ENCODE measurements around the gene MDH1B. TPM values are rescaled to one million over a fixed set of nuclear protein-coding genes. Genes with fewer than 3 reads are reported as not detected.
A peak's percentile ranks its signal among the peaks of the same experiment; 100 is the strongest.

The MDH1B gene
- total and polyA plus RNA-seq, 5 donors from 2014 or later = not detected

DNA sequence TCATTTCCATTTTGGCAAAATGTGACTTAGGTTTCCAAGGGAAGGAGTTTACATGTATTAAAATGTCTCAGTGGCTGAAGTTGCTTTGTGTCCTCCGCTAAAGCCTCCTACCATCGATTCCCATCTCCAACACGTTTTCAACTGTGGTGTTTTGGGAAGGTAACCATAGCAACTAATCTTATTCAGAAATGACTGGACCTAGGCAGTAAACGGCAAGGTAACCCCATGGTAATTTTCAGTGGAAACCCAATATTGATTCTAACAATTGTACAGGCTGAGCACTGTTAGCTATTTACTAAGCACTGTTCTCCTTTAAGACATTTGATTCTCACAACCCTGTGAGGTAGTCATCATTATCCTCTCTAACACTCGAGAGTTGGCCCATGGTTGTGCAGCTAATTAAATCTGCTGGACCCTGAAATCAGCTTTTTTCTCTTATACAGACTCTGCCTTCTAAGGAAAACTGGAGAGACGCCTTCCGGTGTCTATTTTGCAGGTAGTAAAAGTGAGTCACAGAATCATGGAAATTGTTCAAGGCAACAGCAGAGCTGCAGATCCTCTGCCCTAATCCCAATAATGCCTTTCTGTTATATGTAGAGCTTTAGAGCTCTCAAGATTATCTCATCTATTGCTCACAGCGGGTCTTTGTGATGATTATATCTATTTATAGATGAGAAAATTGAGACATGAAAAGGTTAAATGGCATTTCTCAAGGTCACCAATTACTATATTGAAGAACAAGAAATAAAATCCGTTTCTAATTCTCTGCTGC is 36.5 kb upstream of the MDH1B start:
- Mint-ChIP-seq H3K9me3 (no peaks in the 10 kb centered on the region), H3K4me3 (no peak overlapping the region), H3K27ac (no peak overlapping the region)

DNA sequence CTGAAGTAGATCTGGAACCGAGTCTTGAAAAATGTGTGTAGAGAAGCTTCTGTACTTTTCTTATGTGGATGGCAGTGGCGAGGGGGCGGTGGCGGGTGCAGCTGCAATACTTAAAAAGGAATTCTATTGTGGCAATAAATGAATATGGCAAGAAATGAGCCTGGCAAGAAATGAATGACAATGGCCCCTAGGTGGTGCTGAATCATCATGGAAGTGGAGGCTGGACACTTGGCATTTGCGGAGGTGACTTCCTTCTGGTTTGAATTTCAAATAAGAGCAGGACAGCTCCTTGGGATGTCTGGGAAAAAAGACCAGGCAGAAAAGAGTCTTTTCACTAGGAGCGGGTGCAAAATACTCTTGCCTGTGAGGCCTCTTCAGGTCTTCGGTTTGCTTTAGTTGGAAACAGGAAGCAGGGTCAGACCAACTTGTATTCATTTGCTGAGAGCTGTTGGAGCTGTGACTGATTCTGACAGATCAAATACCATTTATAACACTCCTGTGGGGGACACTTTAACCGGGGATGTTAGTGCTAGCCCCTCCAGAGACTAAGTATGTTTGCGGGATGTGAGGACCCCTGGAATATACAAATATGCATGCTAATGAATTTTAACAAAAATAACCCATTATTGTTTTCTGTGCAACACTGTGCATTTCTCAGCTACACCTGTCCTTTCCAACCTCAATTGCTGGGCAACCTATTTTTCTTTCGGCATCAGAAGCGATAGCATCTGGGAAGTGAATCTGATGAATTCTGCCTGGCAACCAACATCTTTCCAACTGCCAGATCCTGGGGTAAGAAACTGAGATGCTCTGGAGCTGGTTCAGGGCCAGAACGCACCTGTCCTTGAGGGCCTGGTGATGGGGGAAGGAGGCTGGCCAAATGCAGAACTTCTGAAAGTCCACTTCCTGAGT is 35.6 kb upstream of the MDH1B start:
- Histone ChIP-seq H3K9me3 (ENCODE audit: control insufficient read depth in 2 of 2, low read length in 2 of 2) (no peaks in the 10 kb centered on the region), H3K4me3 (ENCODE audit: low read depth, low read length) (peak overlapping the region; percentile 55), H3K27ac (ENCODE audit: insufficient read depth, low read length, poor library complexity, severe bottlenecking) (no peak overlapping the region), H3K27me3 (ENCODE audit: control insufficient read depth, insufficient read depth, low read length) (no peaks in the 10 kb centered on the region), H3K36me3 (ENCODE audit: control insufficient read depth, insufficient read depth, low read length) (peaks cover under 1% of the 10 kb centered on the region), H3K4me1 (ENCODE audit: control insufficient read depth, insufficient read depth, low read length, poor library complexity, severe bottlenecking) (no peaks in the 10 kb centered on the region)
- DNase-seq (peak; percentile 13 to 65 (median 38)), ATAC-seq (ENCODE audit: low read depth in 2 of 2) (peak in 1 of 2 donors; percentile 47)
- no peaks in the 10 kb centered on the region for H3K36me3 Mint-ChIP-seq
- no peaks in the 10 kb centered on the region for H3K27me3 Mint-ChIP-seq
- H3K4me1 Mint-ChIP-seq = peaks cover 0 to 13% (median 4%) of the 10 kb centered on the region in 4 donors
- no peaks in the 10 kb centered on the region for H3K9me3 Mint-ChIP-seq
- peak overlapping the region; percentile 7 to 67 (median 51) for H3K27ac Mint-ChIP-seq
- H3K4me3 Mint-ChIP-seq = peak overlapping the region in 2 of 4 donors; percentile 73 to 80

More for the DNA sequence above, 36.5 kb upstream of the MDH1B start:
- Histone ChIP-seq H3K36me3 (ENCODE audit: control insufficient read depth, insufficient read depth, low read length) (no peaks in the 10 kb centered on the region), H3K27me3 (ENCODE audit: control insufficient read depth, insufficient read depth, low read length) (no peaks in the 10 kb centered on the region), H3K27ac (ENCODE audit: insufficient read depth, low read length, poor library complexity, severe bottlenecking) (no peak overlapping the region), H3K4me1 (ENCODE audit: control insufficient read depth, insufficient read depth, low read length, poor library complexity, severe bottlenecking) (no peaks in the 10 kb centered on the region), H3K9me3 (ENCODE audit: control insufficient read depth in 2 of 2, low read length in 2 of 2) (no peaks in the 10 kb centered on the region), H3K4me3 (ENCODE audit: low read depth, low read length) (no peak overlapping the region)
- no peak for DNase-seq
- Mint-ChIP-seq H3K27me3 (no peaks in the 10 kb centered on the region), H3K4me1 (peaks cover 0 to 13% (median 4%) of the 10 kb centered on the region in 4 donors), H3K36me3 (no peaks in the 10 kb centered on the region)
- no peak for ATAC-seq (ENCODE audit: low read depth in 2 of 2)

DNA sequence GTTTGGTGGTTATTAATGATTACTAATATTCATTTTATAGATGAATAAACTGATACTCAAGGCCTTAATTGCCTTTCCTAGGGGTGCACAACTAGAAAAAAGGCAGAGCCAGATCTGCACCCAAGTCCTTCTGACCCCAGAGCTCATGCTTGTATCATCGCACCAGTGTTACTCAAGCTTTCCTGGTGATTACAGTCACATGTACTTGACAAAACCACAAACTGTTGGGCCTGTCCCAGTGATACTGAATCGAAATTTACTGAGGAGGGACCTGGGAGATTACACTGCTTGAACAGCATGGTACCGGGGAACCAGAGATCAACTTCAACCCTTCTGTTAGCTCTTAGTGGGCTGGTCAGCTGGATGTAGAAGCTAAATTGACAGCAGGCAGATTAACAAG is 34.0 kb upstream of the MDH1B start:
- Histone ChIP-seq H3K4me3 (ENCODE audit: low read depth, low read length) (no peak overlapping the region), H3K27me3 (ENCODE audit: control insufficient read depth, insufficient read depth, low read length) (no peaks in the 10 kb centered on the region), H3K36me3 (ENCODE audit: control insufficient read depth, insufficient read depth, low read length) (peaks cover 7% of the 10 kb centered on the region), H3K9me3 (ENCODE audit: control insufficient read depth in 2 of 2, low read length in 2 of 2) (no peaks in the 10 kb centered on the region), H3K4me1 (ENCODE audit: control insufficient read depth, insufficient read depth, low read length, poor library complexity, severe bottlenecking) (no peaks in the 10 kb centered on the region), H3K27ac (ENCODE audit: insufficient read depth, low read length, poor library complexity, severe bottlenecking) (no peak overlapping the region)
- DNase-seq (no peak), ATAC-seq (ENCODE audit: low read depth in 2 of 2) (no peak)
- Mint-ChIP-seq H3K36me3 (no peaks in the 10 kb centered on the region), H3K4me3 (no peak overlapping the region), H3K27ac (peak overlapping the region in 2 of 3 donors; percentile 20 to 26), H3K4me1 (peaks cover 0 to 13% (median 4%) of the 10 kb centered on the region in 4 donors), H3K9me3 (no peaks in the 10 kb centered on the region), H3K27me3 (no peaks in the 10 kb centered on the region)

DNA sequence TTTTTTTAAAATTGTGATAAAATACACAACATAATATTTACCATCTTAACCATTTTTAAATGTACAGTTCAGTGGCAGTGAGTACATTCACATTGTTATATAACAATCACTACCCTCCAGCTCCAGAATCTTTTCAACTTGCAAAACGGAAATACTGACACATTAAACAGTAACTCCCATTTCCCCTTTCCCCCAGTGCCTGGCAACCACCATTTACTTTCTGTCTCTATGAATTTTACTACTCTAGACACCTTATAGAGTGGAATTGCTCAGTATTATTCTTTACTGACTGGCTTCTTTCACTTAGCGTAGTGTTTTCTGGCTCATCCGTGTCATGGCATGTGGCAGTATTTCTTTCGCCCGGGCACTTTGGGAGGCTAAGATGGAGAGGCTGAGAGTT is 32.9 kb upstream of the MDH1B start:
- Histone ChIP-seq H3K27ac (ENCODE audit: insufficient read depth, low read length, poor library complexity, severe bottlenecking) (no peak overlapping the region), H3K36me3 (ENCODE audit: control insufficient read depth, insufficient read depth, low read length) (peaks cover 11% of the 10 kb centered on the region), H3K27me3 (ENCODE audit: control insufficient read depth, insufficient read depth, low read length) (no peaks in the 10 kb centered on the region), H3K4me3 (ENCODE audit: low read depth, low read length) (no peak overlapping the region), H3K9me3 (ENCODE audit: control insufficient read depth in 2 of 2, low read length in 2 of 2) (no peaks in the 10 kb centered on the region), H3K4me1 (ENCODE audit: control insufficient read depth, insufficient read depth, low read length, poor library complexity, severe bottlenecking) (no peaks in the 10 kb centered on the region)
- Mint-ChIP-seq H3K27ac (peak overlapping the region; percentile 21 to 60 (median 48)), H3K36me3 (peaks cover 5% of the 10 kb centered on the region), H3K4me1 (peaks cover 0 to 13% (median 4%) of the 10 kb centered on the region in 4 donors), H3K27me3 (no peaks in the 10 kb centered on the region), H3K9me3 (no peaks in the 10 kb centered on the region), H3K4me3 (no peak overlapping the region)
- ATAC-seq (ENCODE audit: low read depth in 2 of 2) (no peak), DNase-seq (no peak)

DNA sequence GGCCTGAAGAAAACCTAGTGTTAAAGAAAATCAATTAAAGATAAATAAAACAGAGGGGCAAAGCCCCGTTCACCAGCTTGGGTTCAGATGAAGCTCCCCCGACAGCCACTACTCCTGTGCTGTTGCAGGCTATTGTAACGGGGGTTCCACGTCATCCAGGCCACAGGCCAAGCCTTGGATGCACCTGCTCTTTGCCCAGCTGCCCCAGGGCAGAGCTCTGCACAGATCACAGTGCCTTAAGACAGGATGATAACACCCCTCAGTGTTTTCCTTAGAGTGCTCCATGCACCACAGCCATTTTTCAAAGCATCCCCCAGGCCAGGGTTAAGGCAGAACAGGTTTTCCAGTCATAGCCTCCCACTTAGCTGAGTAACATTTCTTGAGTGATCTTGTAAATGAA is 32.2 kb upstream of the MDH1B start:
- Mint-ChIP-seq H3K27me3 (no peaks in the 10 kb centered on the region), H3K4me1 (peaks cover 0 to 13% (median 4%) of the 10 kb centered on the region in 4 donors), H3K4me3 (no peak overlapping the region), H3K9me3 (no peaks in the 10 kb centered on the region), H3K36me3 (peaks cover 9% of the 10 kb centered on the region), H3K27ac (peak overlapping the region in 1 of 3 donors; percentile 60)
- Histone ChIP-seq H3K4me3 (ENCODE audit: low read depth, low read length) (no peak overlapping the region), H3K27ac (ENCODE audit: insufficient read depth, low read length, poor library complexity, severe bottlenecking) (no peak overlapping the region), H3K9me3 (ENCODE audit: control insufficient read depth in 2 of 2, low read length in 2 of 2) (no peaks in the 10 kb centered on the region), H3K36me3 (ENCODE audit: control insufficient read depth, insufficient read depth, low read length) (peaks cover 16% of the 10 kb centered on the region), H3K4me1 (ENCODE audit: control insufficient read depth, insufficient read depth, low read length, poor library complexity, severe bottlenecking) (no peaks in the 10 kb centered on the region), H3K27me3 (ENCODE audit: control insufficient read depth, insufficient read depth, low read length) (no peaks in the 10 kb centered on the region)
- DNase-seq (no peak), ATAC-seq (ENCODE audit: low read depth in 2 of 2) (no peak)

DNA sequence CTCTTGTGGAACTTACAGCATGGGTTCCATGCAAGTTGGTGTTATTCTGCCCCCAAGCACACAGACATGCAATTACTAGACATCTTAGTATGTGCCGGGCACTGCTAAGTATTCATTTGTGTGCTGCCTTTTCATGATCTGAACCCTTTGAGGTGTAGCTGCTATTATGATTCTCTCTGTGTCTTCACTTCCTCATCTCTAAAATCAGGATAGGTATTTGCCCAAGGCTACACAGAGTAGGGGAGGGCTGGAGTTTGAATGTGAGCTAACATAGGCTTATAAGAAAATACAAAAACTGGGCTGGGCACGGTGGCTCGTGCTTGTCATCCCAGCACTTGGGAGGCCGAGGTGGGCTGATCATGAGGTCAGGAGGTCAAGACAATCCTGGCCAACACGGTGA is 27.5 kb upstream of the MDH1B start:
- Histone ChIP-seq H3K9me3 (ENCODE audit: control insufficient read depth in 2 of 2, low read length in 2 of 2) (no peaks in the 10 kb centered on the region), H3K36me3 (ENCODE audit: control insufficient read depth, insufficient read depth, low read length) (peaks cover 63% of the 10 kb centered on the region), H3K27me3 (ENCODE audit: control insufficient read depth, insufficient read depth, low read length) (no peaks in the 10 kb centered on the region), H3K4me1 (ENCODE audit: control insufficient read depth, insufficient read depth, low read length, poor library complexity, severe bottlenecking) (no peaks in the 10 kb centered on the region), H3K27ac (ENCODE audit: insufficient read depth, low read length, poor library complexity, severe bottlenecking) (no peak overlapping the region), H3K4me3 (ENCODE audit: low read depth, low read length) (no peak overlapping the region)
- H3K27me3 Mint-ChIP-seq = no peaks in the 10 kb centered on the region
- no peak for DNase-seq
- no peak overlapping the region for H3K4me3 Mint-ChIP-seq
- H3K27ac Mint-ChIP-seq = no peak overlapping the region
- peaks cover 43% of the 10 kb centered on the region for H3K36me3 Mint-ChIP-seq
- ATAC-seq (ENCODE audit: low read depth in 2 of 2) = no peak
- H3K4me1 Mint-ChIP-seq = peaks cover 0 to 8% (median 0%) of the 10 kb centered on the region in 4 donors
- H3K9me3 Mint-ChIP-seq = no peaks in the 10 kb centered on the region

DNA sequence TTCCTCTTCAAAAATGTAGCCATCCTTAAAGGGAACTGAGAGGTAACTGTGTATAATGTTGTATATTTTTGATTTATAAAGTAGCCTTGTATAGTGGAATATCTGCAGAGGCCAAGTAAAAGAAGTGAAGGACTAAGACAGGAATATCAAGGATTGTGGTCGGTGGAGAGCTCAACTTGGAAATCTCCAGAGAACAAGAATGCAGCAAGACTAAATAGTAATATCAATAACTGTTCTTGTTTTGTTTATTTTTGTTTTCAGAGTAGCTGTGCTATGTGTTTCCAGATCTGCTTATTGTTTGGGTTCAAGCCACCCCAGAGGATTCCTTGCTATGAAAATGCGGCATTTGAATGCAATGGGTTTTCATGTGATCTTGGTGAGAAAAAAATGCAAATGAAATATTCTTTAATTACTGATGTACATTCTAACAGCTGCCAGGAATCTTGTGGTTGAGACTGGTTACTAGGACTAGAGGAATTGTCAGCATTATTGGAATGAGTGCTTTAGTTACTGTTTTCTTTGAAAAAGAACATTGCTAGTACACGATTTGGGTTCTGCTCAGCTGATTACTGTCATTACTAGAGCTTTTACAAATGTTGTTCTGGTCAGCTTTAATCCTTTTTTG is 25.3 kb upstream of the MDH1B start:
- no peak for ATAC-seq (ENCODE audit: low read depth in 2 of 2)
- Mint-ChIP-seq H3K27ac (no peak overlapping the region), H3K4me1 (peaks cover 0 to 8% (median 0%) of the 10 kb centered on the region in 4 donors), H3K9me3 (no peaks in the 10 kb centered on the region), H3K36me3 (peaks cover 51% of the 10 kb centered on the region), H3K27me3 (no peaks in the 10 kb centered on the region), H3K4me3 (no peak overlapping the region)
- Histone ChIP-seq H3K4me1 (ENCODE audit: control insufficient read depth, insufficient read depth, low read length, poor library complexity, severe bottlenecking) (no peaks in the 10 kb centered on the region), H3K9me3 (ENCODE audit: control insufficient read depth in 2 of 2, low read length in 2 of 2) (no peaks in the 10 kb centered on the region), H3K27me3 (ENCODE audit: control insufficient read depth, insufficient read depth, low read length) (no peaks in the 10 kb centered on the region), H3K27ac (ENCODE audit: insufficient read depth, low read length, poor library complexity, severe bottlenecking) (no peak overlapping the region), H3K4me3 (ENCODE audit: low read depth, low read length) (no peak overlapping the region), H3K36me3 (ENCODE audit: control insufficient read depth, insufficient read depth, low read length) (peaks cover 80% of the 10 kb centered on the region)
- no peak for DNase-seq

Measured in CD4-positive, CD25-positive, alpha-beta regulatory T cell (primary cell).